CD4-positive, alpha-beta T cell treated with Interleukin-15 for 1 hour (primary cell): ENCODE data around the gene HABP2.

Source experiments
- DNase-seq: peaks from one replicate; pipeline ENCODE4 v3.0.0-alpha.2; 2020

Gene HABP2

GRCh38 chr10:113560071-113560470 lies 7.2 kb downstream of the HABP2 start:
- no peak for DNase-seq

GRCh38 chr10:113561214-113561613 lies 8.4 kb downstream of the HABP2 start:
- DNase-seq = no peak

GRCh38 chr10:113562069-113562468 lies 9.2 kb downstream of the HABP2 start:
- no peak for DNase-seq

- DNase-seq = no peak
These were observed 9.9 kb downstream of the HABP2 start for GRCh38 chr10:113562704-113563103.

GRCh38 chr10:113563306-113564088 lies 10.6 kb downstream of the HABP2 start:
- peak; percentile 54 for DNase-seq

- DNase-seq = no peak
These were observed 12.5 kb downstream of the HABP2 start for GRCh38 chr10:113565364-113565763.

- no peak for DNase-seq
These were observed 14.0 kb downstream of the HABP2 start for GRCh38 chr10:113566888-113567287.

- DNase-seq = no peak
These were observed 16.7 kb downstream of the HABP2 start for GRCh38 chr10:113569576-113569975.

GRCh38 chr10:113572520-113573290 lies 19.9 kb downstream of the HABP2 start:
- DNase-seq = no peak

- DNase-seq = no peak
These were observed 20.5 kb downstream of the HABP2 start for GRCh38 chr10:113573368-113573767.

GRCh38 chr10:113576852-113577251 lies 24.0 kb downstream of the HABP2 start:
- DNase-seq = no peak

GRCh38 chr10:113578773-113579172 lies 25.9 kb downstream of the HABP2 start:
- DNase-seq = no peak

GRCh38 chr10:113581092-113581491 lies 28.2 kb downstream of the HABP2 start:
- DNase-seq = no peak

GRCh38 chr10:113583571-113583970 lies 30.7 kb downstream of the HABP2 start:
- no peak for DNase-seq

- no peak for DNase-seq
These were observed 33.1 kb downstream of the HABP2 start for GRCh38 chr10:113585949-113586348.

- no peak for DNase-seq
These were observed 36.4 kb downstream of the HABP2 start for GRCh38 chr10:113589201-113589770.

GRCh38 chr10:113590581-113590980 lies 37.7 kb downstream of the HABP2 start:
- no peak for DNase-seq

GRCh38 chr10:113592380-113592779 lies 39.5 kb downstream of the HABP2 start:
- no peak for DNase-seq

GRCh38 chr10:113594652-113595051 lies 41.8 kb downstream of the HABP2 start:
- DNase-seq = no peak

GRCh38 chr10:113600569-113600968 lies 47.7 kb downstream of the HABP2 start:
- no peak for DNase-seq

- no peak for DNase-seq
These were observed 50.4 kb downstream of the HABP2 start for GRCh38 chr10:113603057-113603777.

GRCh38 chr10:113604572-113604971 lies 51.7 kb downstream of the HABP2 start:
- DNase-seq = no peak

- DNase-seq = no peak
These were observed 52.6 kb downstream of the HABP2 start for GRCh38 chr10:113605268-113605978.
